Raji (cell line): Measurements from ENCODE around the gene ATP13A2.

Experiments used
- POLR2A ChIP-seq: IDR thresholded peaks from 2 replicates; pipeline ENCODE4 v1.6.1; 2011; ENCODE audit warnings: low read depth, low read length, control low read depth; ENCODE audit not compliant: insufficient read depth

ATP13A2 gene

GRCh38 chr1:17011439-17012307 is at the start of gene ATP13A2:
Gene ATP13A2, minus strand, starts transcription at chr1:17011928. Its CDS starts 190 bp downstream, at chr1:17011738.
- peak; percentile 75 for TF ChIP-seq POLR2A

GRCh38 chr1:17061486-17061885 is 49.8 kb upstream of the ATP13A2 start:
- TF ChIP-seq POLR2A: no peak

GRCh38 chr1:17060306-17060749 is 48.6 kb upstream of the ATP13A2 start:
- no peak for TF ChIP-seq POLR2A

GRCh38 chr1:17059391-17060305 is 47.9 kb upstream of the ATP13A2 start:
- TF ChIP-seq POLR2A: no peak

GRCh38 chr1:17056551-17056950 is 44.8 kb upstream of the ATP13A2 start:
- no peak for TF ChIP-seq POLR2A

GRCh38 chr1:17055801-17056200 is 44.1 kb upstream of the ATP13A2 start:
- TF ChIP-seq POLR2A: no peak

GRCh38 chr1:17053685-17054410 is 42.1 kb upstream of the ATP13A2 start, which contains the start of gene SDHB:
Gene SDHB, minus strand, starts transcription at chr1:17054032. Its CDS starts 13 bp downstream, at chr1:17054019.
- peak; percentile 96 for TF ChIP-seq POLR2A

- TF ChIP-seq POLR2A: no peak
Observed at GRCh38 chr1:17053086-17053684, 41.5 kb upstream of the ATP13A2 start.

- TF ChIP-seq POLR2A: no peak
Observed at GRCh38 chr1:17052641-17053040, 40.9 kb upstream of the ATP13A2 start.

- no peak for TF ChIP-seq POLR2A
Observed at GRCh38 chr1:17052038-17052437, 40.3 kb upstream of the ATP13A2 start.

- no peak for TF ChIP-seq POLR2A
Observed at GRCh38 chr1:17047924-17048323, 36.2 kb upstream of the ATP13A2 start.

GRCh38 chr1:17046334-17046657 is 34.6 kb upstream of the ATP13A2 start:
- no peak for TF ChIP-seq POLR2A

- no peak for TF ChIP-seq POLR2A
Observed at GRCh38 chr1:17045634-17046333, 34.1 kb upstream of the ATP13A2 start.

GRCh38 chr1:17045150-17045549 is 33.4 kb upstream of the ATP13A2 start:
- TF ChIP-seq POLR2A: no peak
